NOMO-1 treated with DMSO at 0.1 percent for 48 hours (cell line): ENCODE measurements around the gene P3H2.
"Not testable (repeated sequence)": the region's sequence is repeated elsewhere in the genome, so short reads cannot be mapped to it uniquely, and the experiment has no call there.

ENCODE experiments used
- DNase-seq: peaks from one replicate; lab custom pipeline; 2025; ENCODE audit not compliant: unreplicated experiment; lab: John Stamatoyannopoulos, UW

P3H2 gene

GRCh38 chr3:190120269-190121060 lies at the start of gene P3H2:
Gene P3H2, minus strand, starts transcription at chr3:190120897. Its CDS starts 166 bp downstream, at chr3:190120731.
- DNase-seq, result peak; percentile 93

DNA sequence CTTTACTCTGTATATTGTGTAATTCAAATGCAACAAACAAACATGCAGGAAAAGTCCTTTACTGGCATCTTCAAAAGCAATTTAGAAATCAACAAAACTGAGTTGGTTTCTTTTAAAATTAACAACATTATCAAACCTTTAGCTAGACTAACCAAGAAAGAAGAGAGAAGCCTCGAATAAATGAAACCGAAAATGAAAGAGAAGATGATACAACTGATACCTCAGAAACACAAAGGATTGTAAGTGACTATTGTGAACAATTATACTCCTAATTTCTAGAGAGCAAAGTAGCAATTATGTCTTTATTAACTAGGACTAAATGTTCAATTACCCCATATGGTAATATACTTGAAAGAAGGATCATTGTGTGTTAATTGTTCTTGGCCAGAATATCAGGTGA lies 49.2 kb upstream of the P3H2 start:
- peak; percentile 56 for DNase-seq

GRCh38 chr3:190169243-190169642 lies 48.5 kb upstream of the P3H2 start:
- no peak for DNase-seq

GRCh38 chr3:190167936-190168680 lies 47.4 kb upstream of the P3H2 start:
- DNase-seq, result no peak

DNA sequence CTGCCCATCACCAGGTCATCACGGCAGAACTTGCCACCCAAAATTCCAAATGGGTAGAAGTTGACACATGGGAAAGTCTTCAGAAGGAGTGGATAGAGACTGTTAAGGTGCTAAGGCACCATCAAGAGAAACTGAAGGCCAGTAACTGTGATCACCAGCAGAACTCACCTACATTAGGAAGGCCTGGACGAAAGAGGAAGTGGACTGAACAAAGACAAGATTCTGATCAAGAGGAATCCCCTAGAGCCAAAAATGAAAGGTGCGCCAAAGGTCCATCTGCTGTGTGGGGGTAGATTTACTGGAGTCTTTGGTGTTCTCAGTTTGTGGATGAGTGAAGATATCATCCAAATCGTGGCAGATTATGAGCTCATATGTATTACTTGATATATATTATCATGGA lies 46.3 kb upstream of the P3H2 start:
- no peak for DNase-seq

DNA sequence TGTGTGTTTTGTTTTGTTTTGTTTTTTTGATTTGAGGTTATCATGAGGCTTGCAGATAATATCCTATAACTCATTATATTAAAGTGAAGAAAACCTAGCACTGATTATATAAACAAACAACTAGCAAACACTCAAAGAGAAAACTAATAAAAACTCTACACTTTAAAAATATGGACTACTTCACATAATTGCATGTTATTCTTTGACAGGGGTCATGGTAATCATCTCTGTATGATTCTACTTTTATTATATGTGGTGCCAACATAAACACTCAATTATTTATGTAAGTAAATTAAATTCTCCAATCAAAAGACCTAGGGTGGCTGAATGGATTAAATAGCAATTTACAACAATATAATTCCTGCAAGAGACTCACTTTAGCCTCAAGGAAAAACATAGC lies 44.6 kb upstream of the P3H2 start:
- no peak for DNase-seq

GRCh38 chr3:190162013-190162412 lies 41.3 kb upstream of the P3H2 start:
- not testable (repeated sequence) for DNase-seq

DNA sequence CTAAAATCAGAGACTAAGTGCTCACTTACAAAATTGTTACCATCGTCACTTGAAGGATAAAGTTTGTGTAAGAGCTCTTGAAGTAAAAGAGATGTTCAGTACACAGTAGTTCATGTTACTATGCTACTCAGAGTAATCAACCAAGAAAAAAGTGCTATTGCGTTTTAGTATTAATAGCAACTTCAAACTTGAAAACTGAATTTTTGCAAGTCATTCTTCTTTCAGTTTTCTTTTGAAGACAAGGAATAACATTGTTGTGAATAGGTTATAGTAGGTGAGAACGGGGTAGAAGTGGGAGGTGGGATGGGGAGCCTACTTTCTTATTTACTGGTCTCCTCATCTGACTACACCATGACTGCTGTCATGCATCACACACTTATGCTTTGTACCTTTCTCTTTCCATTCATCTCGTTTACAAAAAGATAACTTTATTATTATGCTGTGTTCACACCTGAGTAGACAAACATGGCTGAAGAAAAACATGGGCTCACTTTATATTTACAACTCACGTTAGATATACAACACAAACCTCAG lies 39.3 kb upstream of the P3H2 start:
- DNase-seq, result no peak

- DNase-seq, result no peak
Observed at GRCh38 chr3:190158261-190158660, 37.6 kb upstream of the P3H2 start.

DNA sequence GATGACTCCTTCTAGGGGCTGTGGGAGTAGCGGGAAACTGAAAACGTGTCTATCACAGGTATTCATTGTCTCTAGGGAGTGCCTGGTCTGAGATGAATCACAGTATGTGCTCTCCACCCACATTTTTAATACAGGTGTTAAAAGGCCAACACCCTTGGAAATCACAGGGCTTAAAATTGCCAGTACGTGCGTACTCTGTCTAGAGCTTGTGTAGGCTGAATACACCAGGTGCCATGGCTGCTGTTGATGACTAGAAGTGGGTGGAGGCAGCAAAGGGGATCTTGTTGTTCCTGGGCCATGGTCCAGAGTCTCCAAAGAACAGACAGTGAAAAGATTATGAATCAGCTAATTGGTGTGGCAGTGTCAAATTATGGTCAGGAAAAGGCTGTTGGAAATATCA lies 35.1 kb upstream of the P3H2 start:
- DNase-seq, result no peak

GRCh38 chr3:190150681-190151080 lies 30.0 kb upstream of the P3H2 start:
- DNase-seq, result no peak

DNA sequence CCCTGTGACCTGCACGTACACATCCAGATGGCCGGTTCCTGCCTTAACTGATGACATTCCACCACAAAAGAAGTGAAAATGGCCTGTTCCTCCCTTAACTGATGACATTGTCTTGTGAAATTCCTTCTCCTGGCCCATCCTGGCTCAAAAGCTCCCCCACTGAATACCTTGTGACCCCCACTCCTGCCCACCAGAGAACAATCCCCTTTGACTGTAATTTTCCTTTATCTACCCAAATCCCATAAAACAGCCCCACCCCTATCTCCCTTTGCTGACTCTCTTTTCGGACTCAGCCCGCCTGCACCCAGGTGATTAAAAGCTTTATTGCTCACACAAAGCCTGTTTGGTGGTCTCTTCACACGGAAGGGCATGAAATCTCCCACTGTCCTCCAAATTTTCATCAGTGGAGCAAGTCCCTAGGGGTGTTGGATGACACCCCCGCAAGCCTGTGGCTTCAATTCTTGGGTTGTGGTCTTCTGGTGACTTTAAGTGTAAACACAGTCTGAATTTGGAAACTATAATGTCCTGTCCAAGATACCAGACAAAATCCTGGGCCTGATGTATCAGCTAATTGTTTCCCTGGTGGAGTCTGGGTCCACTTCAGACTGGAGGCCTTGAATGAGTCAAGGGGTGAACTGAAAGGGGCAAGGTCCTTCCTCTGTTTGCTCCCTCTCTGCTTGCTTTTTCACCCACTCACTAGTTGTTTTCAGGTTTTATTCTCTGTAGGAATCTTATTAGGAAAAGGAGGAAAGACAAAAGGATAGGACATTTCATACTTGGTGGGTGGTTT lies 29.3 kb upstream of the P3H2 start:
- not testable (repeated sequence) for DNase-seq

DNA sequence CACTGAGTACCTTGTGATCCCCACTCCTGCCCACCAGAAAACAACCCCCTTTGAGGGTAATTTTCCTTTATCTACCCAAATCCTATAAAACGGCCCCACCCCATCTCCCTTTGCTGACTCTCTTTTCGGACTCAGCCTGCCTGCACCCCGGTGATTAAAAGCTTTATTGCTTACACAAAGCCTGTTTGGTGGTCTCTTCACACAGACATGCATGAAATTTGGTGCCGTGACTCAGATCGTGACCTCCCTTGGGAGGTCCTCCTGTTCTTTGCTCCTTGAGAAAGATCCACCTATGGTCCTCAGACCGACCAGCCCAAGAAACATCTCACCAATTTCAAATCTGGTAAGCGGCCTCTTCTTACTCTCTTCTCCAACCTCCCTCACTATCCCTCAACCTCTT lies 24.1 kb upstream of the P3H2 start:
- DNase-seq, result not testable (repeated sequence)

DNA sequence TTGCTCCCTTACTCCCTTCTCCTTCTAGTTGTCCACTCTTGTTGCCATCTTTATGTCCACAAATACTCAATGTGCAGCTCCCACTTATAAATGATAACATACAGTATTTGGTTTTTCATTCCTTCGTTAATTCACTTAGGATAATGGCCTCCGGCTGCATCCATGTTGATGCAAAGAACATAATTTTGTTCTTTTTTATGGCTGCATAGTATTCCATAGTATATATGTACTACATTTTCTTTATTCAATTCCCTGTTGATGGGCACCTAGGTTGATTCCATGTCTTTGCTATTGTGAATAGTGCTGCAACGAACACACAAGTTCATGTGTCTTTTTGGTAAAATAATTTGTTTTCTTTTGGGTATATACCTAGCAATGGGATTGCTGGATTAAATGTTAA lies 21.3 kb upstream of the P3H2 start:
- no peak for DNase-seq

GRCh38 chr3:190139365-190139764 lies 18.7 kb upstream of the P3H2 start:
- no peak for DNase-seq

- no peak for DNase-seq
Observed at GRCh38 chr3:190132371-190132770, 11.7 kb upstream of the P3H2 start.

GRCh38 chr3:190131329-190131728 lies 10.6 kb upstream of the P3H2 start:
- DNase-seq, result no peak

- DNase-seq, result no peak
Observed at GRCh38 chr3:190130696-190131095, 10.0 kb upstream of the P3H2 start.

GRCh38 chr3:190130037-190130436 lies 9.3 kb upstream of the P3H2 start:
- DNase-seq, result no peak

DNA sequence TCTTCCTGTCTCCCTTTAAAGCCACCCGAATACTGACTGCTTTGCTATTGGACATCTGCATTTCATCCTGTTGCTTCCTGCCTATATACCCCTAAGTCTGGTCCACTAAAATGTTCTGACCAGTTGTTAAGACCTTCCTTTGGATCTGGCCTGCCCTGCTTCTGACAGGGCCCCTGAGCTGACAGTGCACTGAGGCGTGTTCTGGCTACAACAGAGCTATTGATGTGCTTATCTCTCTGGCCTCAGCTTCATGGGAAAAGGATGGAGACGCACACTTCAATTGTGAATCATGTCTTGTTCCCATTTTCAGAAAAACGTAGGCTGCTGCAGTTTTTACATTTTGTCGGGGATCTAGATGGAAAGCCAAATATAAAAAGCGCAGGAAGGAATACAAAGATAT lies 7.1 kb upstream of the P3H2 start:
- DNase-seq, result no peak

DNA sequence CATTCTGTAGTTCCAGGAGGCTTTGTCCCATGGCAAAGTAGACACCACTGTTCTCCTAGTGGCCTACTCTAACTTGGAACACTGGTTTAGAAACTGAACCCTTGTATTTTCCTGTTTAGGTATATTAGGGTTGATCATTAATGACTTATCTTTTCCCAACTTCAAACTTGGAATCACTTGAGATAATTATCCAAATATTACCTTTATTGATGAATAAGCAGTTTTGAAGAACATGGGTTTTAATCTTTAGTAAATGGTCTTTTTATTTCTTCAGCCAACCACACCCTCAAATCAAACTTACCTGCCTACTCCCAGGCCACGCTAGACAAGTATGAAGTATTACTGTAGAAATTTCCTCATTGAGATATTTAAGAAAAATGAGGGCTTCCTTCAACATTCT lies 6.5 kb upstream of the P3H2 start:
- DNase-seq, result no peak
